Activated CD8-positive, alpha-beta memory T cell treated with anti-CD3 and anti-CD28 coated beads, Interleukin-2, amount 50 U/mL, for 4 hours (primary cell): ENCODE results near the gene BMP6.

Source experiments
- DNase-seq: peaks from one replicate; pipeline ENCODE4 v3.0.0-alpha.2; 2020

The BMP6 gene

DNA sequence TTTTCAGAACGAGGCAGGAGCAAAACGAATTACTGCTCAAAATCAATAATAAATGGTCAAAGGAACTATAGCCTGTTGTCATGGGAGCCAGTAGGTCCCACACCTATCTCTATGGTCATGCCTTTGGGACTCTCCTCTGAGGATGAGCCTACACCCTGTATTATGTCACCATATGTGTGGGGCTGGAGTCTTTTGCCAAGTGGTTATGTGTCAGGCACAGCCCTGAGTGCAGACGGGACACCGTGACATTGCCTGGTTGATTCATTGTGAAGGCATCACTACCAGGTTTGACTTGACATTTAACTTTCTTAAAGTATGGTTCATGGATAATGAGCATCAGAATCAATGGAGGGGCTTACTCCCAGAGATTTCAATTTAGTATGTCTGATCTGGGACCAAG, 23.6 kb downstream of the BMP6 start:
- no peak for DNase-seq

DNA sequence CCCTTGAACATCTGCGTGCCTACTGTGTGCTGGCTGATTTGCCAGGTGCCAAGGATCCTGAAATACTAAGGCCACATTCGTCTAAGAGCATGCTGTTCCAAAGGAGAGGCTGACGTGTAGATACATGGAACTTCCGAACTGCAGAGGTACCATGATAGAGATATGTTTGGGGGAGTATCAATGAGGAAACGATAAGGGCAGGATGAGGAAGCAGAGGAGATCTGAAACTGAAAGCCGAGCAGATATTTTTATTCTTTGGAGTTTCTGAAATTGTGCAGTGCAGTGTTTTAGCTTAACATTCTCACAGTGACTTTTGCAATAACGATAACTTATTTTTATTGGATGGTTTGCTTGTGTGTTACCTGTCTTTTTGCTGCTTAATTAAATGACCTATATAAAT, 24.3 kb downstream of the BMP6 start:
- DNase-seq: no peak

DNA sequence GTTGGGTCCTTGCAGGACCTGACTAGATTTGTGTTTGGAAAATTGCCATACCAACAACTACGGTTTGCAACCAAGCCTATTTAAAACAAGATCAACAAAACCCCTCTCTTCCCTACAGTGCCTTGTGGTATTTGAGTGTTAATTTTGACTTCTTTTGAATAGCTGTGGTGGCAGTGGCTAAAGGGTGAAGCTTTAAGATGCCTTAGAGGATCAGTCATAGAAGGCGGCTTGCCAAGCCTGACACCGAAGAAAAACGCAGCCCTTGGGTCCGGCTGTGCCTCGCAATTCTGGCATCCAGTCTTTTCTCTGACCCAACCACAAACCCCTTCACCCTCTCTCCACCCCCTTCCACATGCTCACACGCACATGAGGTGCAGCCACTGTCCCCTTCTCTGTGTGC, 32.6 kb downstream of the BMP6 start:
- no peak for DNase-seq

DNA sequence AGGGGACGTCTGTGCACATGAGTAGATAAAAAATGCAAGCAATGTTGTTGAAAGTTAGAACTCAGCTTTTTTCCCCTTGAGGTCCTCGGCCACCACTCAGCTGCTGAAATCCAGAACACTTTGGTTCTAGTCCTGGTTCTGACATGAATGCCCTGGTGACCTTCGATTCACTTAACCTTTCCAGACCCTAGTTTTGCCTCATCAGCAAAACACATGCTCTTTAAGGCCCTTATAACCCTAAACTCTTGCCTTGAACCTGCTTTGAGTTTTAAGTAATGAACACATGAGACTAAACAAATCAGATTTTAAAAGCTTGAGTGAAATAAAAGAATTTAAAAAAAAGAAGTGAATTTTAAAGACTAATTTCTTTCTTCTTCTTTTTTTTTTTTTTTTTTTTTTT, 33.4 kb downstream of the BMP6 start:
- DNase-seq: no peak

GRCh38 chr6:7761051-7761450, 35.2 kb downstream of the BMP6 start:
- no peak for DNase-seq

DNA sequence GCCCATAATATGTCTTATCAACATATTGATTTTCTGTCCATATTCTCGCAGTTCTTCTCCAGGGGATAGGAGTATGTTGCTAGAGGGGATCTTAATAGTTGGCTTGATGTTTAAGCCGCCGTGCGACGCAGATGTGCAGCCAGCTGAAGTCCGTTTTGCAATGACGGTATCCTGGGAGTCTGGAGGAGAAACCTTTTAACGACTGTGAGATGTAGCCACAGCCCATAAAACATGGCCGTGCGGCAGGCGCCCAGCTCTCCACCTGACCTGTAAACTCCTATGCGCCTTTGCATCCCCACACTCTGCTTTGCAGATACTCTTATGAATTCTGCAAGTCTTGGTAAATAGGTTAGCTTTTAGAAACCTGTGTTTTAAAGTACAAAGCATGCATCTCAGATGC, 36.9 kb downstream of the BMP6 start:
- DNase-seq: no peak

- DNase-seq: no peak
These were observed 38.0 kb downstream of the BMP6 start for GRCh38 chr6:7763881-7764280.

- DNase-seq: no peak
These were observed 39.9 kb downstream of the BMP6 start for GRCh38 chr6:7765575-7766325.

DNA sequence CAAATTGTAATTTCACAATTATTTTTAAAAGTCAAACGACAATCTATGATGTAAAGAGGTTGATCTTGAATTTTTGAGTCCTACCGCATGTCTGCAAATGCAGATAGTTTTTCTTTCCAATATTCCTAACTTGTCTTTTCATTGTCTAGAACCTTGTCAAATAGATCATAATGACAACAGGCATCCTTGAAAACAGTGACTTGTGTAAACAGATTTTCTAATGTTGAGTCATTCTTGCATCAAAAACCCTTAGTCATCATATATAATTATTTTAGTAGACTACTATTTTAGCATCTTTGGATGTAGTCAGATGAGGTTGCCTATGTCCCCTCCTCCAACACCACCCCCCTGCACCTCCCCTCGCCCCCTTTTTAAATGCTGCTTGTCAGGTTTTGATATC, 43.8 kb downstream of the BMP6 start:
- DNase-seq: no peak

GRCh38 chr6:7770111-7770510, 44.2 kb downstream of the BMP6 start:
- DNase-seq: no peak

- DNase-seq: no peak
These were observed 44.7 kb downstream of the BMP6 start for GRCh38 chr6:7770601-7771000.

DNA sequence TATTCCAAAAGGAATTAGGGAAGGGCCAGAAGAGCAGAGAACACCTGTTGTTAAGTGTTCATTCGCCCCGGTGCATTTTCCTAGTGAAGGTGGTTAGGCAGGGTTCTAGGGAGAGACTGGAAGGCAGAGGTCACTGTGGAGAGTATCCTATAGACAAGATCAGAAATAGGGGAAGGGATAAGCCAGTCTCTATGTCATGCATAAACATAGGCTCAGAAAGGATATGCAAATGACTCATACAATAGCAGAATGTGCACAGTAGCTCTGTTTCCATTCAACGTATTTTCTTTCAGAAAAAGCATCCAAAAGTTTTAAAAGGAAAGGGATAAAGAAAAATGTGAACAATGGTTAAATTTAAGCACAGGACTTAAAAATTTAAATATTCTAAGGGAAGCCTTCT, 47.4 kb downstream of the BMP6 start:
- no peak for DNase-seq

DNA sequence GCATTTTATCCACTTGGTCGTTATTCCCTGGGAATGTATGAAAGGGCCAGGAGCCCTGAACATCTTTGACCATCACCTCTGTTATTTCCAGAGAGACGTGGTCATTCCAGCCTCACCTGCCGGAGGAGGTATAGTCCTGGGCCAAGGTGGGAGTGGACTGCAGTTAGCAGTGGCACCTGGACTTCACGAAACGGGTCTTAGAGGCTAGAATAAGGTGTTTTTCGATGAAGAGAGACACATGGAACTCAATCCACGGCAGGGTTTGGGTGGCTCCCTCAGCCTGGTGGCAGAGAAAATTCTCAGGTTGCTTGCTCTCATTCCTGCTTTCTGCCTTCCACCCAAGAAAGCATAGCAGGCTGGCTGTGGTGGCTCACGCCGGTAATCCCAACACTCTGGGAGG, 48.0 kb downstream of the BMP6 start:
- no peak for DNase-seq

DNA sequence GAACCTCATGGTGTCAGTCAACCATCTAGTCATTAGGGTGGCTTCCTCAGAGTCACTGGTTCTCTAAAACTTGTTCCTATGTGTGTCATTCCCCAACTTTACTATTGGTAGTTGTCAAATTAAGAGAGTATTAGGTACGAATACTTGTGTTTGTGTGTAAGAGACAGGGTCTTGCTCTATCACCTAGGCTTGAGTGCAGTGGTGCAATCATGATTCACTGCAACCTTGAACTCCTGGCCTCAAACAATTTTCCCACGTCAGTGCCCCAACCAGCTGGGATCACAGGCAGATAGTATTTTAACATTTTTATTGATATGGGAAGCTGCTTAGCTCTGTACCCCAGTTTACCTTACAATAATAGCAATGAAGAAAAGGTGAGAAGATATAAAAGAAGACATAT, 50.6 kb downstream of the BMP6 start:
- DNase-seq: no peak

- DNase-seq: no peak
These were observed 51.2 kb downstream of the BMP6 start for GRCh38 chr6:7777074-7777473.

DNA sequence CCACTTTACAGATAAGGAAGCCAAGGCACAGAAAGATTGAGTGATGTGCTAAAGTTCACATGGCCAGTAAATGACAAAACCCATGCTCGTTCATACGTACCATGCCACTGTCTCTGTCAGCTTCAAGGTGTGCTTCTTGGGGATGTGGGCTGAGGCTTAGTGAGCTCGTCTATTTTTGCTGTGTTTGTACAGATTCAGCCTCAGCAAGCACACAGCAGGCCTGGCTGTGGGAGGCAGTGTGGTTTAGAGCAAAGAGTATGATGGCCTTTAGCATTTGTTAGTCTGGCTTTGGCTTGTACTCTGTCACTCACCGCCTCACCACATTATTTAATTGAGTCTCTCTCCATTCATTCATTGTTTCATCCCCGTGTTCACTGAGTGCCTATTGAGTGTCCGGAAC, 55.3 kb downstream of the BMP6 start:
- DNase-seq: no peak

DNA sequence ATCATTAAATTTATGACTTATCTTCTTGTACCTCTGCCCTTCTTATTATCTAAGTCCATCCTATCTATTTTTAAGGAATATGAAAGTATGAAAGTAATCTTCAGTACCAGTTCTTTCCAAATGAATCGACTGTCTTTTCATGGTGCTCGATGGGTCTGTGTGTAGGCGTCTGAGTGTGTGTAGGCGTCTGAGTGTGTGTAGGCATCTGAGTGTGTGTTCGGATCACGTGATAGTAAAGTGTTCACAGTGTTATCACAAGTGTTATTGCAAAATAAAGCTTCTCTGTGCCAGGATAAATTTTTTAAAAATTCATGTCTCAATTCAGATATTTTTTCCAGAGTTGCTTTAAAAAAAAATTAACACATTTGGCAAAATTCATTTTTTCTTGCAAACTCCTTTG, 58.3 kb downstream of the BMP6 start:
- DNase-seq: no peak

DNA sequence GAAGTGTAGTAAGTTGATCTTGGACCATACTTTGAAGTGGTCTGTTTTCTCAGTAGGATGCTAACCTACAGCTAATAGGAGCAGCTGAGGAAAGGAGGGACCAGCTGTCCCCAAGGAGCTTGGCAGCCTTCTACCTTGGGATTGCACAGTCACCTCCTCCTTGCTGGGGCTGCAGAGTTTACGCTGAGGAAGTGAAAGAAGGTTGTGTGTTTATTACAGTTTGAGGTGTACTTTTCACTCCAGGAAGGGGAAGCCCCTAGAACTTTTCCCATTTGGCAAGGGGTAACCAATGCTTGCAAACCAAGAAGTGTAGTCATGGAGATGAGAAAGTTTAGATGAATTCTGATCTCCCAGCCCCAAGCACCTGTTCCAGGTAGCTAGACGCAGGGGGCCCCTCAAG, 58.8 kb downstream of the BMP6 start:
- DNase-seq: no peak

GRCh38 chr6:7785243-7786035, 59.5 kb downstream of the BMP6 start:
- no peak for DNase-seq

DNA sequence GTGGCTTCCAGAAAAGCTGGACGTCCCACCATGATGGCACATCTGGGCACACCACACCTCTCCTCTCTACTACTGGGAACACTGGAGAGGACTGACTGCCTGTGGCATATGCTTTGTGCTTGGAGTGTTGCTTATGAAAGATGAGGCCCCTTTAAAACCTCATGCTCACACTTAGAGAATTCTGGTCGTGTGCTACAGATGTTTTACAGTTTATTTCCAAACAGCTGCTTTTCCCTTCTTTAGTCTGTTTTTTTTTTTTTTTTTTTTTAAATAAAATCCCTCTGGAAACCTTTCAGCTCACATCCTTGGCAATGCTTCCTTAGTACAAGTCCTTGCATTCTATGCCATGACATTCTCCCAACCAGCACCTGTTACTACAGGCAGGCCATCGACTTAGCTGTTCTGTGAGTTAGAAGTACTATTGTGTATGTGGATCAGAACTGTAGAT, 60.3 kb downstream of the BMP6 start:
- DNase-seq: no peak

DNA sequence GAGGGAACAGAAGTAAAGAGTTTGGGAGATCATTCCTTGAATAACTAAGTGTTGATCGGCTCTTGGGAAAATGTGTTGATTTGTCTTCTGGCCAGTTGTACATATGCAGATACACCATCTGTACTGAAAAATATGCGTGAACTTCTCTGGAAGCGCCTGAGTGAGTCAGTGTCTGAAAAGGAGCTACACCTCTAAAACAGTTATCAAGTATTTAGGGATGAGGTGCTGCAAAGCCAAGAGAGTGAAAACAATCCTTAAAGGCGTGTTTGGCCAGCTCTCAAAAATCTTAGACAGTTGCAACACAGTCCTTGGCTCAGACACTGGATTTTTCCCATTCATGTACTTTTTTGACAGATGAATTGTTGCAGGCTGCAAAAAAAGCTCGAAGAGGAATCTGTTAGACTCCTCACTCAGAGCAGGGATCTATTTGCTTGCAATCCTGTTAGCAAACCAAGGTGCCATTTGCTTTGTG, 61.3 kb downstream of the BMP6 start:
- DNase-seq: no peak

GRCh38 chr6:7787731-7788130, 61.8 kb downstream of the BMP6 start:
- no peak for DNase-seq

GRCh38 chr6:7794509-7794908, 68.6 kb downstream of the BMP6 start:
- no peak for DNase-seq

GRCh38 chr6:7797386-7797785, 71.5 kb downstream of the BMP6 start:
- DNase-seq: no peak

- DNase-seq: no peak
These were observed 72.9 kb downstream of the BMP6 start for GRCh38 chr6:7798751-7799150.
